ENCODE data around the gene STX16.

STX16 gene

DNA sequence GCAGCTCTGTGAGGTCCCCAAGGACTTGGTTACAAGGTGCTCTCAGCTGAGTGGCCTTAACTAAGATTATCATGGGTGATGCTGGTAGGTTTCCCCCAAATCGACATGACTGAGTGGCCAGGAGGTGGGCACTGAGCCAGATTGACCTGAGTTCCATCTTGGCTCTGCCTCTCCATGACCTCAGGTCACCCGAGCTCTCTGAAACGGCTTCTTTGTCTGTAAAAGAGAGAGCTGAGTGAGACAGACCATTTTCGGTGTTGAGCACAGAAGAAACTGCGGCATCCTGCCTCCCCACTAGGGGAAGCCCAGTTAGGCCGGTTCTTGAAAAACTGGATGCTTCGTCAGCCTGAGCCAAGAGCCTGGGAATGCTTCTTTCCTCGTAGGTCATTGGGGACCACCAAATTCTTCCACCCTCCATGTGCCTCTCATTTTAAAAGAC lies 14.1 kb upstream of the STX16 start:
- no peak for DNase-seq
- no peak overlapping the region for H3K4me3 ChIP-seq (ENCODE audit: low read depth, low read length)
- no peaks in the 10 kb centered on the region for H3K27me3 ChIP-seq (ENCODE audit: insufficient read depth, low read depth, severe bottlenecking)
- no peak overlapping the region for H3K27ac ChIP-seq
- peak; percentile 45; the same call in 1 of the 2 replicates for TF ChIP-seq CTCF (IDR thresholded peaks at IDR 0.05; ENCODE audit: low read depth, low read length)
- H3K36me3 ChIP-seq, result no peaks in the 10 kb centered on the region
- no peaks in the 10 kb centered on the region for H3K9me3 ChIP-seq (ENCODE audit: severe bottlenecking)

- no peak for TF ChIP-seq CTCF (IDR thresholded peaks at IDR 0.05; ENCODE audit: low read depth, low read length)
- Histone ChIP-seq H3K36me3 (no peaks in the 10 kb centered on the region), H3K9me3 (ENCODE audit: severe bottlenecking) (no peaks in the 10 kb centered on the region), H3K27ac (no peak overlapping the region), H3K27me3 (ENCODE audit: insufficient read depth, low read depth, severe bottlenecking) (no peaks in the 10 kb centered on the region), H3K4me3 (ENCODE audit: low read depth, low read length) (no peak overlapping the region)
- no peak for DNase-seq
Observed at GRCh38 chr20:58637466-58638213, 13.4 kb upstream of the STX16 start.

GRCh38 chr20:58638467-58639181 lies 12.5 kb upstream of the STX16 start:
- H3K9me3 ChIP-seq (ENCODE audit: severe bottlenecking), result no peaks in the 10 kb centered on the region
- no peak overlapping the region for H3K27ac ChIP-seq
- no peak overlapping the region for H3K4me3 ChIP-seq (ENCODE audit: low read depth, low read length)
- no peaks in the 10 kb centered on the region for H3K27me3 ChIP-seq (ENCODE audit: insufficient read depth, low read depth, severe bottlenecking)
- no peak for DNase-seq
- no peak for TF ChIP-seq CTCF (IDR thresholded peaks at IDR 0.05; ENCODE audit: low read depth, low read length)
- no peaks in the 10 kb centered on the region for H3K36me3 ChIP-seq

DNA sequence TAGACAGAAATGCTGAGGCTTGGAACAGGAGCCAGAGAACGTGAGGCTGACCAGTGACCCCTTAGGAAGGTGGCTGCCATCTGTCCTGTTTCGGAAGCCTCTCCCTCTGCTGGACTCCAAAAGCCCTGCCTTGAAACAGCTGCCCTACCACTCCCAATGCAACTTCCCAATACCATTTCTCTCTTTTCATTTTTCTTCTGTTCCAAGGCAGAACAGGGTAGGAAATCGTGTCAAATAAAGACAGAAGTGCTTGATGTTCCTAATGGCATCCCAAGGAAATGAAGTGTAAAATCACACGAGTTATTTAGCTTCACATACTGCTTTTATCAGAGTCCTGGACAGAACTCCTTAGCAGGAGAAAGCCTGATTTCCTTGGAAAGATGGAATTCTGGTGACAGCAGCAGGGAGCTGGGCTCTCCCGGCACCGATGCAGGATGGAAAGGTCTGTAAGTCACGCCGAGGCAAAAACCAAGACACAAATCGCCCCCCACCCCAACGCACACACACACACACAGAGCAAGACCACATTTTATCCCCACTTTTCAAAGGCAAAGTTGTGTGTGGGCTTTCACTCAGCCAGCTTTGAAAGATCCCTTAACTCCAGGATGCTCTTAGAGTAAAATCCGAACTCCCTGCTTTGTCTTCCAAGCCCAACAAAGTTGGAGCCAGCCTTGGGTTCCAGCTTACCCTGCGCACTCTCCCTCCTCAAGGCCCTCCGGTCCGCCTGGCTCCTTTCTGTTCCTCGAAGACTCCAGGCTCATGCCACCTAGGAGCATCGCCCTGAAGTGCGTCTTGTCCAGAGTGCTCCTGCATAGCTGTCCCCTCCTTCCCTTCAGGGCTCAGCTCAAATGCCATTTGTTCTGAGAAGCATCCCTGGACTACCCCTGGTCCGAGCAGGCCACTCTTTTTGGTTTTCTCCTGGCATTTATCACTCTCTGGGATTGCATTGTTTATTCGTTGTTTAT lies 11.6 kb upstream of the STX16 start:
- H3K36me3 ChIP-seq, result no peaks in the 10 kb centered on the region
- 0 out of 2 replicates have a peak, but pooled peaks have one; percentile 26 for TF ChIP-seq CTCF (IDR thresholded peaks at IDR 0.05; ENCODE audit: low read depth, low read length)
- no peaks in the 10 kb centered on the region for H3K9me3 ChIP-seq (ENCODE audit: severe bottlenecking)
- H3K27ac ChIP-seq, result no peak overlapping the region
- DNase-seq, result no peak
- H3K4me3 ChIP-seq (ENCODE audit: low read depth, low read length), result no peak overlapping the region
- H3K27me3 ChIP-seq (ENCODE audit: insufficient read depth, low read depth, severe bottlenecking), result no peaks in the 10 kb centered on the region

GRCh38 chr20:58640446-58640845 lies 10.6 kb upstream of the STX16 start:
- Histone ChIP-seq H3K4me3 (ENCODE audit: low read depth, low read length) (no peak overlapping the region), H3K36me3 (no peaks in the 10 kb centered on the region), H3K27ac (no peak overlapping the region), H3K27me3 (ENCODE audit: insufficient read depth, low read depth, severe bottlenecking) (no peaks in the 10 kb centered on the region), H3K9me3 (ENCODE audit: severe bottlenecking) (no peaks in the 10 kb centered on the region)
- DNase-seq, result no peak
- TF ChIP-seq CTCF (IDR thresholded peaks at IDR 0.05; ENCODE audit: low read depth, low read length), result no peak

Measured in WERI-Rb-1 (cell line).